Putamen (tissue), 1 donor: ENCODE measurements around the gene BRAP.
"Not testable (repeated sequence)": the region's sequence is repeated elsewhere in the genome, so short reads cannot be mapped to it uniquely, and the experiment has no call there.

Experiments used
- DNase-seq: peaks from one replicate; pipeline ENCODE4 v3.0.0-alpha.2; 2016; ENCODE audit warnings: low spot score

The BRAP gene

GRCh38 chr12:111677186-111677585 is 8.6 kb downstream of the BRAP start:
- DNase-seq: peak; percentile 45

DNA sequence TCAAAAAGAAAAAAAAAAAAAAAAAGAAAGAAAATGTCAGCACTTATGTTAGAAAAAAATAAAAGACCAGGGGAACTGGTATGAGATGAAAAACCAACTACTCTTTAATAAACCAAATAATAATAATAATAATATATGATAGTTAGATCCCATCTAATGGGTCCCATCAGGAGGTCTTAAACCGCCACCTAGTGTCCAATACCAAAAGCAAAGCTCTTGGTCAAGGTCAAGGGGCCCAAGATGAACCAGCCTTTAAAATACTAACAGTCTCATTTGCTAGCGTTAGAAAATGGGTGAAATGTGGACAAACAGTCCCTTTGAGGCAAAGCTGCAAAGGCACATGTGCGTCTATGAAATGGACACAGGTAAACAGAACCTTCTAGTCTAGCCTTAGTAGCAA is 12.3 kb downstream of the BRAP start:
- no peak for DNase-seq

- DNase-seq: no peak
Measured at GRCh38 chr12:111672822-111673381, 12.9 kb downstream of the BRAP start.

GRCh38 chr12:111664961-111665865 is 20.5 kb downstream of the BRAP start:
- peak; percentile 32 for DNase-seq

- no peak for DNase-seq
Measured at GRCh38 chr12:111664499-111664898, 21.3 kb downstream of the BRAP start.

DNA sequence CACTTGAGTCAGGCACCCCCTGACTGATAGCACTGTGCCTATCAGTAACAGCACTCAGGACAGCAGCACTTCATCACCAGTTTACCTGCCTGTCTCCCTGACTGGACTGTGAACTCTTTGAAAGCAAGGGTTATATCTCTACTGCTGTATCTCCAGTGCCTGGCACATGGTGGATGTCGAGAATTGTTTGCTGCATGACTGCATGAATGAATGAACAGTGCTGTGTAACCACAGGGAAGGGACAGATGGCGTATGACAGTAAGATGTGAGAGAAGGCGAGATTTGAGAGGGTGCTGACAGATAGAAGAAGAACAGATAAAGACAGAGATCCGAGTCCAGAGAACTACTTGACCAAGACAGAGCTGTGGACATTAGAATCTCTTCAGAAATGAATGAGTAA is 29.7 kb downstream of the BRAP start:
- no peak for DNase-seq

DNA sequence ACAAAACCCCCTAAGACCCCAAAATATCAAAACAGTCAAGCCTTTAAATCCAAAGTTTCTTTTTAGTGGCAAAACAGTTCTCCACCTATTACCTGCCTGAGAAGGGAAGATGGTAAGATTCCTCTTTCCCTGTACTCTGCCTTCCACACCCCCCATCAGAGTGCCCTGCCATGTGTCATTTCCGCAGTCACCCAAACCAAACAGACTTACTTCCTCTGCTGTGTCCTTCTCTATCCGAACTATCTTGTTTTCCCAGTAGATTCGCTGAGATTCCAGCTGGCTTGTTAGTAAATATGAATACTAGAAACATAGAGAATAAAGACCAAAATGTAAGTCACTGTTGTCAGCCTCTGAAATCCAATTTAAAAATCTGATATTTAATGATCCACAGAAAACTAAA is 30.4 kb downstream of the BRAP start:
- no peak for DNase-seq

DNA sequence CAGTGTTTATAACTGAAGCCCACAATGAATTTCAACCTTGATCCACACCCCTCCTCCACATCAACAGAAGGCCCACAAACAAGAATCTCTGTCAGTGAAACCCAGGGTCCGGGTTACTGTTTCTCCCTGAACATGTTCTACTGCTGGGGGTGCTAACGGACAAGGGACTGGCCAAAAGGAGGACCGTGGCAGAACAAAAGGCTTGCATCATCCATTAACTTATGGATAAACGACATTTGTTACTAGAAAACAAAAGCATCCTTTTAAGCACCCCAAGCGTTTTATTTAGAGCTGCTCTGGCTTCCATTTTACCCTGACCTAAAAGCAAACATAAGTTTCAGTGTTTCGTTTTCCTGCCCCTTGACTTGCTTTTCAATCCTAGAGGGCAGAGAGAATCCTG is 32.2 kb downstream of the BRAP start:
- no peak for DNase-seq

DNA sequence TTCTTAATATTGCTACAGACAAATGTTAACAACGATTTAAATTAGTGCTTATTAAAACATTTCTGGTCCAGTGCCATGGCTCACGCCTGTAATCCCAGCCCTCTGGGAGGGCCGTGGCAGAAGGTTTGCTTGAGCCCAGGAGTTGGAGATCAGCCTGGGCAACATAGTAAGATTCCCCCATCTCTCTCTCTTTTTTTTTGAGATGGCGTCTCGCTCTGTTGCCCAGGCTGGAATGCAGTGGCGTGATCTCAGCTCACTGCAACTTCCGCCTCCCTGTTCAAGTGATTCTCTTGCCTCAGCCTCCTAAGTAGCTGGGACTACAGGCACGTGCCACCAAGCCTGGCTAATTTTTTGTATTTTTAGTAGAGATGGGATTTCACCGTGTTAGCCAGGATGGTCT is 33.2 kb downstream of the BRAP start:
- not testable (repeated sequence) for DNase-seq

DNA sequence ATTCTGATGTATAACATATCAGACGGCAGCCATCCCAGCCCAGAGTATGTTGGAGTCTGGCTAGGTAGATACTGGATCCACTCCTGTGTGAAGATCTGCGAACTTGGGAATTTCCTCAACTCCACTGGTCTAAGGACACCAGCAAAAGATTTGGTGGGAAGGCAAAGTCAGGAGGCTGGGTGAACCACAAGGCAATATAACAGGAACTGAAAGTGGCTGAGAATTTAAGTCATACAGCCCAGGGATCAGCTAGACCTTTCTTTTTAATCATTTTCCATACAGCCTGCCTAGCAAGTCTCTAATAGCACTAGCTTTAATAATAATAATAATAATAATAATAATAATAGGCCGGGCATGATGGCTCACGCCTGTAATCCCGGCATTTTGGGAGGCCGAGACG is 34.8 kb downstream of the BRAP start:
- no peak for DNase-seq

DNA sequence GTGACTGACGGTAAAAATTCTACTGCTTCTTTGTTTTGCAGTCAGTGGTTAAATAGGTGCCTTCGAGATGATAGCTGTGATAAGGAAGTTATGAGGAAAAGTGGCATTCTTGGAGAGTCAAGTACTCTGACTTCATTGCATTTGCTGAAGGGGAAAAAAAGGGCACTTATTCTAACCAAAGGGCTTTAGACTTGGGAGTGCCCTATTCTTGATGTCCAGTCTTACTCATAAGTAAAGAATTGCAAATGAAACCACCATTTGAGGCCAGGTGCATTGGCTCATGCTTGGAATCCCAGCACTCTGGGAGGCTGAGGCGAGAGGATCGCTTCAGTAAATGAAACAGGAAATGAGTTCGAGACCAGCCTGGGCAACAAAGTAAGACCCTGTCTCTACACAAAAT is 40.3 kb downstream of the BRAP start:
- DNase-seq: no peak

GRCh38 chr12:111643427-111643826 is 42.3 kb downstream of the BRAP start:
- no peak for DNase-seq

DNA sequence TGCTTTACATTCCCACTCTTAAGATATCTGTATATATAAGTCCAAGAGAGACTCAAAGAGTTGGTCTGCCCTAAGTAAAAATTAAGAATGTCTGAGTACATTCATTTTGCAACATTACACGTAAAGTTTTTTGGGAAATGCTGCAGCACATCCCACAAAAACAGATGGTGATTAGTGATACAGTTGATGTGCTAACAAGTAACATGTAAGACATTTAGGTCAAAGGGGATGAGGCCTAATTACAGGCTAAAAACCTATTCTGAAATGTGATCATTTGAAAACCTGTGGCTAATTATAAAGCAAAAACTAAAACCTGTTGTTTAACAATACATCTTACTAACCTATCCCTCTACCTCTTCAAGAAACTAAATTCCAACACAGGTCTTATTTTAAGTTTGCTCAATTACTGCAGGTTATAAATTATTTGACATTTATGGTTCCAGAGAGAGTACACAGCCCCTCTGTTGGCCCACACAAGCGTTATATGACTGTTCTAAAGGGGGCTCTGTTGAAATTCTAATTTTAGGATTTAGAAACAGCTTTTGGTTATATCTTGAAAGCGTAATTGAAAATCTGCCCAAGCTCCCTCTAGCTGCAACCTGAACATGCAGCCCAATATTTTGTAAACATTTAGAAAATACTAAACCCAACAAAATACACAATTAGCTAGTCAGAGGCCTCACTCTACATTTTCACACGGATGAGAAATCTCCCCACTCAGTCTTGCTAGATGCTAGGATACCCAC is 42.9 kb downstream of the BRAP start:
- DNase-seq: no peak

GRCh38 chr12:111640506-111640905 is 45.2 kb downstream of the BRAP start:
- no peak for DNase-seq

DNA sequence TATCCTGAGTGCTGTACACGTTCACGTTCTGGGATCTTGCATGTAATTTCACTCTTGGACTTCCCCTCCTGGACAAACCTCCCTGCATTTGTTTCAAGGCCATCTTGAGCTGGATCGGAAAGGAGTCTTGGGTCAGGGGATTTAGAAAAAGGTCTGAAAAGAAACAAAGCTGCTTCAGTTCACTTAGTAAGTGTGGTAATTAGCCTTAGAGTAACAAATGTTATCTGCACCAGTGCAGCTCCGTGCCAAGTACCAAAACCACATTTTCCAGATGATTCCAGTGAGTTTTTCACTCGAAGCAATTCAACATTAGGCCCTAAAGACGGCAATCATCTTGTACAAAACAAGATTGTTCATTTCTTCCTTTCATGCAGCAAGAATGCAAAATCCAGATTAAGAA is 47.2 kb downstream of the BRAP start:
- no peak for DNase-seq

DNA sequence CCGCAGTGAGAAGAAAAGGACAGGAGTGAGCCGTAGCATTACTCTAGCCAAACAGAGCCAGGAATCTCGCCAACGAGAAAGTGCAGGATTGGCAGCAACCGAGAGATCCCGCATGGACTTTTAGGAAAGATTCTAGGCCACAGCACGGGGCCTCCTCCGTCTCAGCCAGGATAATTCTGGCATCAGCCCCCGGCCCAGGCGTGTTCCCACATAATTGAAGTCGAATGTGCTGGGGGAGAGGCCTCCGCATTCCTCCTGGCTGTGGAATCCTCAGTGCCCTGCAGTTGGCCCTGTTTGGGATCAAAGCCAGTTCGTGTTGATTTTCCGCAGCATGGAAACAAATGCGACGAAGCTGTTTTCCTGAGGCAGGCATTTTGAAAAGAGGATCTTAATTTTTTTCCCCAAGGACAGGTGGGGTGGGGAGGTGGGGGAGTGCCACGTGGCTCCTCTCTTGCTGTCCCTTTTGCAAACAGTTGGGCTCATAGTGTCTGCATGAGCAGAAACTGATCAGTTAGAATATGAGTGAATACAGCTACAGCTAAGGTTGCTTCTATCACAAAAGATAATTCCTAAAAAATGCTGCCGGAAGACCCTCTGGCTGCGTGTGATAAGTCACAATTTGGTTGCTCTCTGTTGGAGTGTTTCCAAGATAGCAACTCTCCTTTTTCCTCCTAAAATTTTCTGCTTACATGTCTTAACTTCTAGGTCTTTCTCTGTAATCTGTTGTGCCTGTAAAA is 49.4 kb downstream of the BRAP start:
- peak; percentile 59 for DNase-seq

GRCh38 chr12:111635524-111635923 is 50.2 kb downstream of the BRAP start:
- DNase-seq: no peak

DNA sequence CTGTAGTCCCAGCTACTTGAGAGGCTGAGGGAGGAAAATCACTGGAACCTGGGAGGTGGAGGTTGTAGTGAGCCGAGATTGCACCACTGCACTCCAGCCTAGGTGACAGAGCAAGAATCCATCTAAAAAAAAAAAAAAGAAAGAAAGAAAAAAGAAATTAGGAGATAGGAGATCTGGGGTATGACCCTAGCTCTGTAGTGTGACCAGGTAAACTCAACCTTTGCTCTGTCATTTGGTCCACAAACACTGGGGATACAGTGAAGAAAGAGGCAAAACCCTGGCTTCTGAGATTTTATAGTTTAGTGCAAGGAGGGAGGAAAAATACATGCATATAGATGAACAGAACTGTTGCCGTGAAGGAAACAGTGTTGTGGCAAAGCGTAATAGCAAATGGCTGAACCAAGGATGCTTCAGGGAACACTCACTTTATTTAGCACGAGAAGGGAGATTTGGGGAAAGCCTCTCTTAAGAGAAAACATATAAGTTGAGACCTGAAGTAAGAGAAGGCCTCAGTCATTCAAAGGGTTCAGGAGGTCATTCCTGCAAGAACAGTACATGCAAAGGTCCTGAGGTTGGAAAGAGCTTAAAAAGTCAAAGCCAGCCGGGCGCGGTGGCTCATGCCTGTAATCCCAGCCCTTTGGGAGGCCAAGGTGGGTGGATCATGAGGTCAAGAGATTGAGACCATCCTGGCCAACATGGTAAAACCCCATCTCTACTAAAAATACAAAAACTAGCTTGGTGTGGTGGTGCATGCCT is 57.1 kb downstream of the BRAP start:
- DNase-seq: no peak

GRCh38 chr12:111626230-111626629 is 59.5 kb downstream of the BRAP start:
- DNase-seq: no peak

- no peak for DNase-seq
Measured at GRCh38 chr12:111624540-111624939, 61.2 kb downstream of the BRAP start.

DNA sequence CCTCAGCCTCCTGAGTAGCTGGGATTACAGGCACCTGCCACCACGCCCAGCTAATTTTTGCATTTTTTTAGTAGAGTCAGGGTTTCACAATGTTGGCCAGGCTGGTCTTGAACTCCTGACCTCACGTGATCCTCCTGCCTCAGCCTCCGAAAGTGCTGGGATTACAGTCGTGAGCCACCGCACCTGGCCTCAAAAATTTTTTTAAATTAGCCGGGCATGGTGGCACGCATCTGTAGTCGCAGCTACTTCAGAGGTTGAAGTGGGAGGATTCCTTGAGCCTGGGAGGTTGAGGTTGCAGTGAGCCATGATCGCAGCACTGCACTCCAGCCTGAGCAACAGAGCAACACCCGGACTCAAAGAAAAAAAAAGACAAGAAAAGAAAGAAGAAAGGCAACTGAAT is 67.9 kb downstream of the BRAP start:
- DNase-seq: not testable (repeated sequence)
